Sigmoid colon (tissue), 4 donors: ENCODE measurements around the gene NISCH.

ENCODE experiments used
- EP300 ChIP-seq, 4 donors: sonication (generic); formaldehyde crosslinking; IDR thresholded peaks; one replicate each; pipeline ENCODE4 v1.6.1; 2017; ENCODE audit warnings: antibody characterized with exemption in 4 of 4
- POLR2A ChIP-seq, 2 donors: fragments of 450-650 bp; IDR thresholded peaks; one replicate each; pipeline ENCODE4 v1.6.1; 2016; ENCODE audit warnings: antibody characterized with exemption in 2 of 2, mild to moderate bottlenecking in 2 of 2, moderate library complexity in 2 of 2
- POLR2AphosphoS5 ChIP-seq, 4 donors: sonication (generic); formaldehyde crosslinking; IDR thresholded peaks; one replicate each; pipeline ENCODE4 v1.6.1; 2017; ENCODE audit warnings: antibody characterized with exemption in 4 of 4
- TF ChIP-seq, protein P1 (sequence below), 4 experiments: fragments of 450-650 bp in 3 of 4; fragments of 200-600 bp in 1 of 4; IDR thresholded peaks; one replicate each; pipeline ENCODE4 v1.5.1; 2016 to 2019; ENCODE audit warnings: antibody characterized with exemption in 4 of 4, mild to moderate bottlenecking in 3 of 4, moderate library complexity in 2 of 4

DNA sequence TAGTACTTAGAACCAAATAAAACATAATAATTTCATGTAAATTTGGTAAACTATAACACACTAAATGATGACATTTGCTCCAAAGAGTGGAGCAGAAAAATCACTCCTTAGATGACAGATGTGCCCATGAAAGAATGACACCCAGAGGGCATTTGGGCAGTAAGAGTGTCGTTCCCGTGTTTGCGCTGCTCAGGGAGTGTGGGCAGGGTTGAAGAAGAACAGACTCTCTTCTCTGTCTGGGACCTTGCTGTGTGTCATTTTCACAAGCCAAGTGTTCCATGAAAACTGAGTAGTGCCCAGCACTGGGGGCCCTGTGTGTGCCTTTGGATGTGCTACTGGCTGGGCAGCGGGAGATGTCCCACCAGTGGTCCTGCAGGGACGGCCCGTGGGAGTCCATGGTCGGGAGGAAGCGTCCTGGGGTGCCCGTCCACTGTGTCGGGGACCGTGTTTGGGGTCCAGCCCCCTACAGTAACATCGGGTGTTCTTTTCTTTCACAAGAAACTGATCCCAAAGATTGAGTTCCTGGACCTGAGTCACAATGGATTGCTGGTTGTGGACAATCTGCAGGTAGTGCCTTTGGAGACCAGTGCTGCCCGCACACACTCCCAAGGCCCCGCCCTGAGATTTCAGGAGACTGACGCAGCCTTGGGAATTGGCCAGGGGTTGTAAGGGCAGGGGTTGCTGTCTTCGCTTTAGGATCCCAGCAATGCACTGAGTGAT is 21.8 kb downstream of the NISCH start:
- TF ChIP-seq, protein P1, sequence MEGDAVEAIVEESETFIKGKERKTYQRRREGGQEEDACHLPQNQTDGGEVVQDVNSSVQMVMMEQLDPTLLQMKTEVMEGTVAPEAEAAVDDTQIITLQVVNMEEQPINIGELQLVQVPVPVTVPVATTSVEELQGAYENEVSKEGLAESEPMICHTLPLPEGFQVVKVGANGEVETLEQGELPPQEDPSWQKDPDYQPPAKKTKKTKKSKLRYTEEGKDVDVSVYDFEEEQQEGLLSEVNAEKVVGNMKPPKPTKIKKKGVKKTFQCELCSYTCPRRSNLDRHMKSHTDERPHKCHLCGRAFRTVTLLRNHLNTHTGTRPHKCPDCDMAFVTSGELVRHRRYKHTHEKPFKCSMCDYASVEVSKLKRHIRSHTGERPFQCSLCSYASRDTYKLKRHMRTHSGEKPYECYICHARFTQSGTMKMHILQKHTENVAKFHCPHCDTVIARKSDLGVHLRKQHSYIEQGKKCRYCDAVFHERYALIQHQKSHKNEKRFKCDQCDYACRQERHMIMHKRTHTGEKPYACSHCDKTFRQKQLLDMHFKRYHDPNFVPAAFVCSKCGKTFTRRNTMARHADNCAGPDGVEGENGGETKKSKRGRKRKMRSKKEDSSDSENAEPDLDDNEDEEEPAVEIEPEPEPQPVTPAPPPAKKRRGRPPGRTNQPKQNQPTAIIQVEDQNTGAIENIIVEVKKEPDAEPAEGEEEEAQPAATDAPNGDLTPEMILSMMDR (IDR thresholded peaks at IDR 0.05) = no peak
- TF ChIP-seq POLR2AphosphoS5 (IDR thresholded peaks at IDR 0.05) (no peak), EP300 (IDR thresholded peaks at IDR 0.05) (no peak), POLR2A (IDR thresholded peaks at IDR 0.05) (no peak)
